Pancreas (tissue), 10 donors: ENCODE data around the gene TRAK1. TPM values are rescaled to one million over a fixed set of nuclear protein-coding genes. Genes with fewer than 3 reads are reported as not detected.

Experiments
- ATAC-seq, 4 donors: fragments of 200-7000 bp; cut with Tn5 transposase; one replicate each; pipeline versions ENCODE4 v1.8.0 to v1.9.1; 2020; ENCODE audit warnings: mild to moderate bottlenecking in 4 of 4, moderate library complexity in 4 of 4
- DNase-seq, 6 donors: peaks; one replicate each; pipeline ENCODE4 v3.0.0-alpha.2; 2020
- FAIRE-seq: peaks from 2 replicates; lab custom pipeline; 2012; peaks lifted over from hg19 to GRCh38; lab: Jason Lieb, UNC
- H3K27ac ChIP-seq, 4 donors: fragments of 200-600 bp; sonication (generic); 1 replicate in 3 of 4; 2 replicates in 1 of 4; pipeline versions ENCODE4 v1.5.0 to v1.8.0; 2020
- H3K27me3 ChIP-seq, 4 donors: fragments of 200-600 bp; one replicate each; pipeline ENCODE4 v1.8.0; 2021
- H3K36me3 ChIP-seq, 3 donors: fragments of 200-600 bp; sonication (generic) in 1 of 3; one replicate each; pipeline versions ENCODE4 v1.5.0 to v1.8.0; 2020 to 2021
- H3K4me1 ChIP-seq, 3 donors: fragments of 200-600 bp; one replicate each; pipeline ENCODE4 v1.8.0; 2021
- H3K4me3 ChIP-seq, 4 donors: fragments of 200-600 bp; sonication (generic) in 2 of 4; one replicate each; pipeline versions ENCODE4 v1.5.0 to v1.8.0; 2020 to 2021
- H3K9me3 ChIP-seq, 4 donors: fragments of 200-600 bp; one replicate each; pipeline ENCODE4 v1.8.0; 2021
- WGBS, 2 donors: extraction: QIAGEN DNeasy Blood & Tissue Kit; methylation state at CpG; one replicate each; pipeline ENCODE4 v1.1.7; 2013; 5-methylcytosine and 5-hydroxymethylcytosine counted together
- intact Hi-C, 3 donors: fragments of 100-400 bp; cut with DNase I; formaldehyde crosslinking; loops; one replicate each; pipeline versions ENCODE4 v1.11.1 to v1.14.2; 2022
- polyA plus RNA-seq, 2 donors: library from polyadenylated mRNA; stranded (reverse); fragments of 200-250 nt; gene quantifications; one replicate each; pipeline ENCODE4 v1.2.3, GENCODE V29; 2013
- total RNA-seq, 6 donors: library from RNA; stranded (reverse); fragmentation: NEBNext Ultra II Directional in 4 of 6; extraction: Animal tissue kit (Norgen Biotek cat#: 25700) in 4 of 6; gene quantifications; one replicate each; pipeline versions ENCODE4 v1.2.1 to v1.2.4, GENCODE V29; 2021 to 2023
- TF ChIP-seq, protein P1 (sequence below), 4 donors: fragments of 200-600 bp; sonication (generic) in 3 of 4; IDR thresholded peaks; one replicate each; pipeline versions ENCODE4 v1.5.0 to v1.8.0; 2021; ENCODE audit warnings: antibody characterized with exemption in 4 of 4
- donor health status: healthy with polysubstance abuse.
- donor health status: DM: no; HTN: no; CAD: no; lungs with moderate emphysema.
- donor health status: DM: no; HTN: no; CAD: no.
- donor health status: control.
- donor health status: control.
- donor health status: Bipolar disorder and iron deficiency.
- donor health status: DM: yes; HTN: yes; CAD: no.
- donor health status: DM: no; HTN: no; CAD: no.
- donor health status: DM: no; HTN: no; CAD: no.
- donor health status: DM: yes; HTN: yes; CAD: no.

TRAK1 gene
- total and polyA plus RNA-seq, 8 donors, result 9.3 to 24.3 (median 11.7) TPM

DNA sequence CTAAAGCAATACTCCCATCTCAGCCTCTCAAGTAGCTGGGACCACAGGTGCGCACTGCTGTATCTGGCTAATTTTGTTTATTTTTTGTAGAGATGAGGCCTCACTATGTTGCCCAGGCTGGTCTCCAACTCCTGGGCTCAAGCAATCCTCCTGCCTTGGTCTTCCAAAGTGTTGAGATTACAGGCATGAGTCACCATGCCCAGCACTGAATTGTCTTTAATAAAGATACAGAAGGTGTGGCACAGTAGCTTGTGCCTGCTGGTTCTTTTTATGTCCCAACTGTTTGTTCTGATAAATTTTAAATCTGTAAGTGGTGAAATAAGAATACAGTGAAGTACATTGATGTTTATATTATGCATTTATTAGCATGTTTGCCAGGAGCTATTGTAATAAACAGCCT, 20.6 kb upstream of the TRAK1 start:
- ATAC-seq (peak in 1 of 4 donors; percentile 14), DNase-seq (no peak), FAIRE-seq (no peak)
- 91 to 93% methylated on average over 1 of the region's 1 CpG for WGBS, 2 donors
- Histone ChIP-seq H3K9me3 (no peaks in the 10 kb centered on the region), H3K36me3 (no peaks in the 10 kb centered on the region), H3K4me3 (no peak overlapping the region), H3K27me3 (no peaks in the 10 kb centered on the region), H3K4me1 (peaks cover 20 to 41% (median 20%) of the 10 kb centered on the region in 3 donors), H3K27ac (peak overlapping the region; percentile 18 to 69 (median 26))
- TF ChIP-seq, protein P1, sequence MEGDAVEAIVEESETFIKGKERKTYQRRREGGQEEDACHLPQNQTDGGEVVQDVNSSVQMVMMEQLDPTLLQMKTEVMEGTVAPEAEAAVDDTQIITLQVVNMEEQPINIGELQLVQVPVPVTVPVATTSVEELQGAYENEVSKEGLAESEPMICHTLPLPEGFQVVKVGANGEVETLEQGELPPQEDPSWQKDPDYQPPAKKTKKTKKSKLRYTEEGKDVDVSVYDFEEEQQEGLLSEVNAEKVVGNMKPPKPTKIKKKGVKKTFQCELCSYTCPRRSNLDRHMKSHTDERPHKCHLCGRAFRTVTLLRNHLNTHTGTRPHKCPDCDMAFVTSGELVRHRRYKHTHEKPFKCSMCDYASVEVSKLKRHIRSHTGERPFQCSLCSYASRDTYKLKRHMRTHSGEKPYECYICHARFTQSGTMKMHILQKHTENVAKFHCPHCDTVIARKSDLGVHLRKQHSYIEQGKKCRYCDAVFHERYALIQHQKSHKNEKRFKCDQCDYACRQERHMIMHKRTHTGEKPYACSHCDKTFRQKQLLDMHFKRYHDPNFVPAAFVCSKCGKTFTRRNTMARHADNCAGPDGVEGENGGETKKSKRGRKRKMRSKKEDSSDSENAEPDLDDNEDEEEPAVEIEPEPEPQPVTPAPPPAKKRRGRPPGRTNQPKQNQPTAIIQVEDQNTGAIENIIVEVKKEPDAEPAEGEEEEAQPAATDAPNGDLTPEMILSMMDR (IDR thresholded peaks at IDR 0.05), result no peak
- intact Hi-C loops, result no loop called here

DNA sequence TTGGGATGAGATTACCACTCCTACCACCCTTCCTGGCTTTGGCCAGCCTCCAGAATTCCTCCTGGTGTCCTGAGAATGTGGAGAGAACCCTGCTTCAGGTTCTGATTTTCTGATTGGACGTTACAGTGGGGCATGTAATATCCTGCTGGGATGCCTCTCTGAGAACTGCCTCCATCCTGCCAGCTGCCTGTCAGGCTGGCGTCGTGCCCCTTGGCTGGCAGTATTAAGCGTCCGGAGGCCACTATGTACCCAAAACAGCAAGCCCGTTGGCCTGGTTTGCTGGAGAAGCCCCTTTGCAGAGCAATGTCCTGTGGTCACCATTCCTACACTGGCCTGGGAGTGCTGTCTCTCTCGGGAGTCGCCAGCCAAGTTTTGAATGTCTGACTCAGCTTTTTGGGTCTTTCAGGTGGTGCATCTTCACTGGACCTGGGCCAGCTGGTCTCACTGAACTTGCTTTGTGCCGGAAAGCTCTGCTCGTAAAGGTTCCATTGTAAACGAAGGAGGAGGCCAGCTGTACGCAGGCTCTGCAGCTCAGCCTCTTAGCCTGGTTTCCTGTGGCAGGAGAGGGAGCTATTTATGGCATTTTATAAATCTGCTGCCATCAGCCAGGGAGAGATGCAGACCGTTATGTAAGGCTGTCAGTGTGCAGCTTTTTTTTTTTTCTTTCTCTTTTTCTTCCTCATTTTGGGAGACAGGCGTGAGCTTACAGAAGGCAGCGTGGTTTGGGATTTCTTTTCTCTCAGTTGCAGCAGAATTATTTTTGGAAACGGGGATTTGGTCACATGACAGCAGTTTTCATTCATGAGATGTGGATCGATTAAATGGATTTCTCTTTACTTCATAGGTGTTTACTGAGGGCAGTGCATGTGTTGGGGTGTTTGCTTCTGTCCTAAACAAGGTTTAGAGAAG, 19.0 kb upstream of the TRAK1 start:
- Histone ChIP-seq H3K27ac (peak overlapping the region; percentile 20 to 69 (median 42)), H3K36me3 (no peaks in the 10 kb centered on the region), H3K4me1 (peaks cover 20 to 38% (median 20%) of the 10 kb centered on the region in 3 donors), H3K27me3 (no peaks in the 10 kb centered on the region), H3K9me3 (no peaks in the 10 kb centered on the region), H3K4me3 (peak overlapping the region in 1 of 4 donors; percentile 25)
- TF ChIP-seq, protein P1 (IDR thresholded peaks at IDR 0.05), result no peak
- peak; percentile 76 to 85 (median 81) for ATAC-seq
- FAIRE-seq, result no peak
- WGBS, 2 donors, result 11 to 13% methylated on average over 17 of the region's 17 CpGs
- DNase-seq, result peak; percentile 49 to 84 (median 69)
- intact Hi-C loops, result no loop called here

DNA sequence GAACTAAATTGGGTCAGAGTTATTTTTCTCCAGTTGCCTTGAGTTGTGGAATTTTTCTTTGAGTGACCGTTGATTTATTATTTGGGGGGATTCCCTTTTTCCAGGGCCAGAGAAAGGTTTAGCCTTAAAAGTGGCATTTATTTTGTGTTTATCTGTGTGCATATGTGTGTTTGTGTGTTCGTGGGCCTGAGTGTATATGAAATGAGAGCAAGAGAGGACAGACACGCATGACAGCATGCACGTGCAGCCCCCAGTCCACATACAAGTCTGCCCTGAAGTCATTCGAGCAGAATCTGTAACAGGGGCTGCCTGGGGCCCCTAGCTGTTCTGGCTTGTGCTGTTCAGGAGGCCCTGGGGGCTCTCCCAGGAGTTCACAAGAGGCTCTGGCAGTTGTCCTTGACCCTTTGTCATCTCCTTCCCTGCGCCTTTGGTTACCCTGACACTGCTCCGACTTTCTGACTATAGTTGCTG, 18.3 kb upstream of the TRAK1 start:
- Histone ChIP-seq H3K9me3 (no peaks in the 10 kb centered on the region), H3K36me3 (no peaks in the 10 kb centered on the region), H3K27me3 (no peaks in the 10 kb centered on the region), H3K27ac (peak overlapping the region in 2 of 4 donors; percentile 55 to 69), H3K4me1 (peaks cover 20 to 32% (median 20%) of the 10 kb centered on the region in 3 donors), H3K4me3 (peak overlapping the region in 1 of 4 donors; percentile 25)
- 58 to 64% methylated on average over 7 of the region's 7 CpGs for WGBS, 2 donors
- FAIRE-seq, result no peak
- no peak for DNase-seq
- ATAC-seq, result no peak
- TF ChIP-seq, protein P1 (IDR thresholded peaks at IDR 0.05), result no peak
- intact Hi-C loops, result no loop called here

- DNase-seq (no peak), FAIRE-seq (no peak), ATAC-seq (no peak)
- no peaks in the 10 kb centered on the region for H3K27me3 ChIP-seq
- TF ChIP-seq, protein P1 (IDR thresholded peaks at IDR 0.05), result no peak
- intact Hi-C loops, result no loop called here
- no peak overlapping the region for H3K4me3 ChIP-seq
- WGBS, 2 donors, result 90 to 97% methylated on average over 5 of the region's 5 CpGs
- no peak overlapping the region for H3K27ac ChIP-seq
- H3K9me3 ChIP-seq, result no peaks in the 10 kb centered on the region
- H3K4me1 ChIP-seq, result peaks cover 0 to 16% (median 9%) of the 10 kb centered on the region in 3 donors
- no peaks in the 10 kb centered on the region for H3K36me3 ChIP-seq
These were observed 13.4 kb upstream of the TRAK1 start for GRCh38 chr3:42077785-42078184.
